Kidney capillary endothelial cell (primary cell): ENCODE measurements around the gene HSDL2.
"Not testable (repeated sequence)": the region's sequence is repeated elsewhere in the genome, so short reads cannot be mapped to it uniquely, and the experiment has no call there.

Experiments used
- DNase-seq: peaks from one replicate; pipeline ENCODE4 v3.0.0-alpha.2; 2018; ENCODE audit warnings: low spot score

The HSDL2 gene

DNA sequence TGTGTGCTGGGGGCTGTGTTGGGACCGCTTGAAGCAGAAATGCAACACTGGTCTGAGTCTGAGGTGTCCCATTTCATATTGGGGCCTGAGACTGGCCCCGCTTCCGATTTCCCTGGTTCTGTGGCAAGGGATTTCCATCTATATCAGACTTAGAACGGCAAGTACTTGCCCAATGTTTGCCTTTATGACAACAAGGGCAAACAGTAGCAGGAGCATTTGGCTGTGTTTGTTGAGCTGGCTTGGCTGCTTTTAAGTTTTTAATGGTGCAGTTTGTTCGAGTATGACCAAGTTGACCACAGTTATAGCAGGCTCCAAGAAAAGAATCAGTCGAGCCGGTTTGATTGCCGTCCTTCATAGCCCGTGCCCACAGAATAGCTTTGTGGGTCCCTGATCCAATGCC lies 17.0 kb downstream of the HSDL2 start:
- DNase-seq, result no peak

DNA sequence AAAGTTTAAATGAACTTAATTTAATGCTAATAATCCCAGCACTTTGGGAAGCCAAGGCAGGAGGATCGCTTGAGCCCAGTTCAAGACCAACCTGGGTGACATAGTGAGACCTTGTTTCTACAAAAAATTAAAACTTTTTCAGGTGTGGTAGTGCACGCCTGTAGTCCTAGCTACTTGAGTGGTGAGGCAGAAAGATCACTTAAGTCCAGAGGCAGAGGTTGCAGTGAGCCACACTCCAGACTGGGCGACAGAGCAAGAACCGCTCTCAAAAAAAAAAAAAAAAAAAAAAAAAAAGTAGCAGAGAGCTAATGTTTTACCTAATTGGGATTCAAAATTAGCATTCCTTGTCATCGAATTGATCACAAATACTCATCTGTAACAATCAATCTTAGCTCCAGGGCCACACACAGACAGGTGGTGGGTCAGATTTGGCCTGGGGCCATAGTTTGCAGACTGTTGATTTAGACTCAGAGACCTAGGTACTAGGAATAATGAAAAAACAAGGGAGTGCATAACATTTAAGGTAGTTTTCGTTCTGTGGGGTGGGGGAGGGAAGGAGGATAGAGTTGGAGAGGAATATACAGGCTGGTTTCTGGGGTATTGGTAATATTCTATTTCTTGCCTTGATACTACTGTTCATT lies 21.4 kb downstream of the HSDL2 start:
- DNase-seq, result no peak

DNA sequence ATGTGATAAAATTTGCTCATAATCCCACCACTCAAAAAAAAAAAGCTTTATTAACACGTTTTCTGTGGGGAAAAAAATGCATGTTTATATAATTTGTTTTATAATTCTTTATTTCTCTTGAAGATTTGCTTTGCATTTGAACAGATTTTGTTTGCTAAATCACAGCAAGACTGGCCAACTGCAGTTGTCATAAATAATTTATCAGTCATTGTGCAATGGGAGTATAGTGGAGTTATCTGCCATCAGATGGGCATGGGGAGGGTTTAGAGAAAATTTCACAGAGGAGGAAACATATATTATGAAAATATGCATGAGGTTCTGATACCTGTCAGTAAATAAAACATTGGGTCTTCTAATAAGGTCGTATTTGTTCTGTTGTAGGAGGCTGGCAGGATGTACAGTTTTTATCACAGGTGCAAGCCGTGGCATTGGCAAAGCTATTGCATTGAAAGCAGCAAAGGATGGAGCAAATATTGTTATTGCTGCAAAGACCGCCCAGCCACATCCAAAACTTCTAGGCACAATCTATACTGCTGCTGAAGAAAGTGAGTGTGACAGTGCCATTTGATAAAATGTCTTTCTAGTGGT lies 23.8 kb downstream of the HSDL2 start:
- DNase-seq, result no peak

DNA sequence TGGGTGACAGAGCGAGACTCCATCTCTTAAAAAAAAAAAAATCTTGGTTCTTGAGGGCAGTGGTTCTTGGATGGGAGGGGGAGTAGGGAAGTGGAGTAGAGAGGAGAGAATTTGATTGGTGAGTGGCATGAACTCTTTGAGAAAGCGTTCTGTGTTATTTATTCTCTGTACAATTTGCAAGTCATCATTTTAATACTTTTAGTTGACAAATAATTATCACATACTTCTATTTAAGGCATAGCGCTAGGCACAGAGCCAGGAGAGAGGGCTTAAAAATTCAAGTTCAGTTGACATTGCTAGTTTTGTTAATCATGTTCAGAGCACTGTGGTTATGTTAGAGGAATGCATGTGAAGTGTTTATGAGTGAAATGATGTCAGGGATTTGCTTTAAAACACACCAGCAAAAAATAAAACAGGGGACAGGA lies 24.6 kb downstream of the HSDL2 start:
- no peak for DNase-seq

DNA sequence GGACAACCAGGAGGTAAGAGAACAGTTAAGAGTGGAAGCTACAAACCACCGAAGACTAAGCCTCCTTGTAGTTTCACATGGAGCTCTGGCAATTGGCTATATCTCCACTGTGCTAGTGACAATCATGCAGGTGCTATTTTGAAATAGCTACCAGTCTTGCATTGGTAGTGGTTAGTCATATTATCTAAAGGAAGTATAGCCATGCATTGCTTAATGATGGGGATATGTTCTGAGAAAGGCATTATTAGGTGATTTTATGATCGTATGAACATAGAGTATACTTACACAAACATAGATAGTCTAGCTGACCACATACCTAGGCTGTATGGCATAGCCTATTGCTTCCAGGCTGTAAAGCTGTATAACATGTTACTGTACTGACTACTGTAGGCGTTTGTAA lies 28.4 kb downstream of the HSDL2 start:
- DNase-seq, result no peak

DNA sequence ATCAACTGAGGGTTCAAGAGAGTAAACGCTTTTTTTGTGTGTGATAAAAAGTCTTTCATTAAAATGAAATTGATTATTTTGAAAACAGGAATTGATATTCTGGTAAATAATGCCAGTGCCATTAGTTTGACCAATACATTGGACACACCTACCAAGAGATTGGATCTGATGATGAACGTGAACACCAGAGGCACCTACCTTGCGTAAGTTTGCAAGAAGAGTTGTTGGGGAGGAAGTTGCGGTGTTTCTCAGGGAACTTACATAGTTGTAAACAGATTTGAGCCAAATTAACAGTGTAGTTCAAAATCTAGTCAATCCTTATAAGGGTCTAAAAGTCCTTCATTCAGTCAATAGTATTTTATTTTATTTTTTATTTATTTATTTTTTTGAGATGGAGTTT lies 28.9 kb downstream of the HSDL2 start:
- DNase-seq, result no peak

DNA sequence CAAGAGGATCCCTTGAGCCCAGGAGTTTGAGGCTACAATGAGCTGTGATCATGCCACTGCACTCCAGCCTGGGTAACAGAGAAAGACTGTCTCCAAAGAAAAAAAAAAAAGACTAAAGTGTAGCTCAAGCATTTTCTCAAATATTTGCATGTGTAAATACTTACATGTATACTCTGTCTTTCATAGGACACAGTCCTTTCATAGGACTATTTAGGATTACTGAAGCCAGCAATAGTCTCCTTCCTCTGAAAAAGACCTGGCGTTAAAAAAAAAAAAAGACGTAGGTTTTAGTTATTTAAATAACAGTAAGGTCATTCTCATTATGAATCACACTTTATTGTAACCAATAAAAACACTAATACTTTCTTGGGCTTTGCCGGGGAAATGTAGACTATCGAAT lies 29.9 kb downstream of the HSDL2 start:
- DNase-seq, result no peak

DNA sequence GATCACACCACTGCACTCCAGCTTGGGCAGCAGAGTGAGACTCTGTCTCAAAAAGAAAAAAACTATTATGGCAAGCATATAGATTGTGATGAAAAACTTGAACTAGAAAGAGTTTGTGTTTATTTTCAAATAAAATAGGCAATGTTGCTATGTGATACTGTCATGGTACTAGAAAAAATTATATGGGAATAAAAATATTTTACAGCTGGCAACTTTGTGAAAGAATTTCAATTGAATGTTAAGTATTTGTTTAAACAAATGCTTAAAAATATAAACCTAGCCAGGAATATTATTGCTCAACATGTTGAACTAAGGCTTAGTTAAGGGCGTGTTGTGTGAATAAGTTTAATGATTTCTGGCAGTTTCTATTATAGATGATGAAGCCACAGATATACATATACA lies 31.7 kb downstream of the HSDL2 start:
- DNase-seq, result no peak

DNA sequence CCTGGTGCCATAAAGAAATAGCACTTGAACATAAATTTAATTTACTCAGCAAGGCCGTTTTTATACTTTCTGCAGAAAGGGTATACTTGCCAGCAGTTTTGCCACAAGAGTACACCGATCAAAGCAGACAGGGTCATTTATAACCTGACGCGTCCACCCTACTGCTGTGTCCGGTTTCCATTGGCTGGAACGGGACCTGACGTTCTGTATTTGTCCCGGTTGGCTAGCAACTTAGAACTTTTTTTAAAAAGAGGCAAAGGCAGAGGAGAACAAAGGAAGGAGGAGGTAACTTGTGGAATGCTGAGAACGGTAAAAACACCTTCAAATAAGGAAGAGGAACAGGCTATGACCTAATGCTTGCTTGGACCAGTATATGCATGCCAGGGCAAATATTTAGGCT lies 33.8 kb downstream of the HSDL2 start:
- DNase-seq, result not testable (repeated sequence)

DNA sequence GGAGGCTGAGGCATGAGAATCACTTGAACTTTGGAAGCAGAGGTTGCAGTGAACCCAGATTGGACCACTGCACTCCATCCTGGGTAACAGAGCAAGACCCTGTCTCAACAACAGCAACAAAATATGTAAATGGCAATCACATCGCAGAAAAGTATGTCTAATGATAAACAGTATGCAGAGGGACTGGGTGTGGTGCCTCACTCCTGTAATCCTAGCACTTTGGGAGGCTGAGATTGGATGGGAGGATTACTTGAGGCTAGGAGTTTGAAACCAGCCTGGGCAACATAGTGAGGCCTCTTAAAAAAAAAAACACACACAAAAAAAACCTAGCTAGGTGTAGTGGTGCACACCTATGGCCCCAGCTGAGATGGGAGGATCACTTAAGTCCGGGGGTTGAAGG lies 40.3 kb downstream of the HSDL2 start:
- no peak for DNase-seq

DNA sequence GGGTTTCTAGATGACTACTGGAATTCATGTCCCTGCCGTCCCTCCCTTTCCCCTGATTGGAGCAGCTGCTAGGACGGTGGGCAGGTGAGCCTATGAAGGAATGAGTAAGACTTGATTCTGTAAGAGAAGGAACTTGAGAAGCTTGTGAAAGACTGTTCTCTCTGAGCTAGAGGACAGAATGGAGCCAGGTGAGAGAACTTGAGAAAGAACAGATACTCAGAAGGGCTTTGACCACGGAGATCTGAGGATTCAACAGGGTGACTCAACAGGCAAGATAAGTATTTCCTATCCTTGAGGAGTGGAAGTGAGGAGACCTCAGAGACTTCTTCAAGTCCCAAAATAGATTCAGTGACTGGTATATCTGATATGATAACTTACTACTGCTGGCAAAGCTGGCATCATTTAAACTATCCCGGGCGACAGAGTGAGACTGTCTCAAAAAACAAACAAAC lies 41.9 kb downstream of the HSDL2 start:
- no peak for DNase-seq

DNA sequence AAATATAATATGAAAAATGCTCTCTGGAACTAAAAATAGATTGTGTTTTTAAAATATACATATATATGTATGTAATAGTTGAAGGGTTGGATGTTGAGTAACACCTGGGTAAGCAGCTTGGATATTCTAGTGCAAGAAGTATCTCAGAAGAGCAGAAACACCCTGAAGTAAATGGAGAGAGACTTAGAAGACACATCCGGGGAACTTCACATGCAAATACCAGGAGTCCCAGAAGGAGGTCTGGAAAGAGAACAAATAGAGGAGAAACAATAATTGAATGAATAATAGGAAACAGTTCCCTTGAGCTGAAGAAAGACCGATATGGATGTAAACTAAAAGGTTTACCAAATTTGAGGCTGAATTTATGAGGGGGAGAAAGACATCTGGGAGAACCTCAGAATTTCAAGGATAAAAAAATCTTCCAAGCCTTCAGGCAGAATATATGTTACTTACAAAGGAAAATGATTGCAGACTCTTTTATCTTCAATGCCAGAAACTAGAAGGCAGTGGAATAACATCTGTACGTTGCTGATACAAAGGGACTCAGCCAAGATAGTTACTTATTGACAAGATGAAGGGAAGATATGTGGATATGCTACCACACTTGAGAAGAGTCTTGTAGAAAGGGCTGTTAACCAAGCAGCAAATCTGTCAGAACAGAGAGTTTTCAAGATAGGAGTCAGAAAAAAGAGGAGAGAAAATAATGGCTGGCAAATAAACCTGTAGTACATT lies 42.7 kb downstream of the HSDL2 start:
- no peak for DNase-seq

DNA sequence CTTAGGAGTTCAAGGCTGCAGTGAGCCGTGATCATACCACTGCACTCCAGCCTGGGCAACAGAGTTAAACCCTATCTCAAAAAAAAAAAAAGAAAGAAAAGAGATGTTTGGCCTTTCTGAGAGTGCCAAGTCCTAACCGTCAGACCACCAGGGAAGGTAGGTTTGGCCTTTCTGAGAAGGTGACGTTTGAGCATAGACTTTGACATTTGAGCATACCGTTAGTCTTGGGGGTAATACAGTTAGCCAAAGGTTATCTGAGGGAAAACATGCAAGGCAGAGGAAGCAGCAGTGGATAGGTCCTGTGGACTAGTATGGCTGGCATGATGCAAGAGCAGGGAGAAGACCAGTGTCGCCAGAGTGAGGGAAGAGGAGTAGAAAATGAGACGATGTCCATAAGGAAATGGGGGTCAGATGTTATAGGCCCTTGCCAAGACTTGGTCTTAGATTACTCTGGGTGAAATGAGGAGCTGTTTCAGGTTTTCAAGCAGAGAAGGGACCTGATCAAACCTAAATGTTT lies 50.2 kb downstream of the HSDL2 start:
- no peak for DNase-seq

DNA sequence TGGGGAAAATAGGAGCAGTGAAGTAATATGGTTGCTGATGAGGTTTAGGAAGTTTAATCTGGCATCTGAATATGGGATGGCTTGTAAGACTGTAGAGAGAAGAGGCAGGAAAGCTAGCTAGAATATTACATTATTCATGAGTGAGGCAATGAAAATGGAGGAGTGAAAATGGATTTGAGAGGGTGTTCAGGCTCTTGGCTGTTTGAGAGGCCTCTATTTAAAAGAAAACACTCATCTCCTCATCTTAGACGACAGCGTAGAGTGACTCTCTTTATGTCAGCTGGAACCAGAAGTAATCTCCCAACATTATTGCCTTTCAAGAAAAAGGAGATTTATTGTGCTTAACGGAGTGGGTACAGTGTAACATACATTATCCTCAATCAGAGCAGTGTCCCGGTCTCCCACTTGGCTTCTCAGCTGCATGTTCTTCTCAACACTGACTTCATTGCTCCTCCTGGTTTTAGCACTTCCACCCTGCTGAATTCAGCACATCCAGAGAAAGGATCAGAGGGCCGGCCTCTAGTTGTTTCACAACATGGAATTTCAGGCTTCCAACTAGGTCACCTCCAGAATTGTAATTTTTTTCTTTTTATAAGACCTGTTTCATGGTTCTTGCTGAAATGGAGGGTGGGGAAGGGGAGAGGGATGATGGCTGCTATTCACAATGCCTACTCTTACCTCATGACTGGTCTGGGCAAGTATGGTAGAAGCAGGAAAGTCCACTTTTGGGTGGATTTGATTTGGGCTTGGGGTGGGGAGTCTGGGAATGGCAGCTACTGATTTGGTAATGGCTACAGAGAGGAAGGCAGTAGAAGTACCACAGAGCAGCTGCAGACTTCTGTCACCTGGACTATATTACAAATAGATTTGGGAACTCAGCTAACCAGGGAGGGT lies 53.8 kb downstream of the HSDL2 start:
- DNase-seq, result no peak

DNA sequence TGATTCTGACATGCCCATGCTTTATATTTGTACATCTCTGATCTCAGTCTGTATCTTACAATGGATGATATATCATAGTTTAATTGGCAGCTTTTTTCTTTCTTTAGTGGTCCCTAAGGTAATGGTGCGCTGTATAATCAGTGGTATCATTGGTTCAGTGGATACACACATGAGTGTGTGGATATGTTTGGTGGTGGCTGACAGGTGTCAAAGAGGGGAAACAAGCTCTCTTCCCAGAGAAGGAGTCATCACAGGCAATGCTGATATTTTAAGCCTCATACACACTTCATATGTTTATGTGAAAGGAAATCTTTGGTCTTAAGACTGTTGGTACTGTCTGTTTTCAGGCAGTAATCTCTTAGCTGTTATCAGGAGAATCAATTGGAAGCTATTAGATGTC lies 54.6 kb downstream of the HSDL2 start:
- DNase-seq, result no peak

DNA sequence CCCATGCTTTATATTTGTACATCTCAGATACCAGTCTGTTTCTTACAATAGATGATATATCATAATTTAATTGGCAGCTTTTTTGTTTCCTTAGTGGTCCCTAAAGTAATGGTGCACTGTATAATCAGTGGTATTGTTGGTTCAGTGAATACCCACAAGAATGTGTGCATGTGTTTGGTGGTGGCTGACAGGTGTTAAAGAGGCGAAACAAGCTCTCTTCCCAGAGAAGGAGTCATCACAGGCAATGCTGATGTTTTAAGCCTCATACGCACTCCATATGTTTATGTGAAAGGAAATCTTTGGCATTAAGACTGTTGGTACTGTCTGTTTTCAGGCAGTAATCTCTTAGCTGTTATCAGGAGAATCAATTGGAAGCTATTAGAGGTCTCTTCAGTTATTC lies 57.5 kb downstream of the HSDL2 start:
- no peak for DNase-seq

DNA sequence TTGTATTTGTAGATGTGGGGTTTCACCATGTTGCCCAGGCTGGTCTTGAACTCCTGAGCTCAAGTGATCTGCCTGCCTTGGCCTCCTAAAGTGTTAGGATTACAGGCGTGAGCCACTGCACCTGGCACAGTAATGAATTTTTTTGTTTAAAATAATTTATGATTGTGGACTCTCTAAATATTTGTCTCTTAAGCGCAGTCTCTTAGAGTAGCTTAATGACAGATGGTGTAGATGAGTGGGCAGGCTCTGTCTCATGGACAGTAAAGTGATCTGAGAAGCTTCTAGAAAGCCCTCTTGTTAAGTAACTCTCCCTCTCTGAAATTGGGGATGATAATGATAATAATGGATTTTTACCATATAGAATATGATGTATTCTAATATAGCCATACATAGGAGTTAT lies 59.3 kb downstream of the HSDL2 start:
- DNase-seq, result no peak

DNA sequence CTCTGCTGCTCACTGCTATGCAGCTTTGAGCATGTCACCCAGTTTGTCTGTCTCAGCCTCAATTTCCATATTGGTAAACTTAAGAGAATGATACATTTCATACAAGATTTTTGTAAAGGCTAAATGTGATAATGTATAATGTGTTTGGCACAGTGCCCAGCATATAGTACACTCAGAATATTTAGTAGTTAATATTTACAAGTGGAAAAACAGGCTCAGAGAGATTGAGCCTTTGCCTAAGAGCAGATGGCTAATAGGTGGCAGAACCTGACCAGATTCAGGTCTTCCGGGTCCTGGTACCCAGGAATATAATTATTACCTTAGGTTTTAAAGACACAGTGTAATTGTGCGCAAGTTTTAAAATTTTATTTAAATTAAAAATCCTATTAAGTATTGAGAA lies 59.9 kb downstream of the HSDL2 start:
- no peak for DNase-seq

DNA sequence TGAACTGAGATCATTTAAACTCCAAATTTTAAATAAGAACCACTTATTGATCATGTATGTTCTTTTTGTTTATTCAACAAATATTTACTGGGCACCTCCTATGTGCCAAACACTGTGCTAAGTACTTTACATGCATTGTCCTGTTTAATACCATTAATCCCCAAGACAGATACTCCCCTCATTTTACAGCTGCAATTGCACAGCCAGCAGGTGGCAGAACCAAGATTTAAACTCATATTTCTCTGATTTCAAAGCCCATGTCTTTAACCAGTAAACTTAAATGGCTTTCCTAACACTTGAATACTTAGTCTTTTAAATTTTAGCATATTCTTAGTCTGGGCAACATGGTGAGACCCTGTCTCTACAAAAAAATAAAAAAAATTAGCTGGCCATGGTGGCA lies 63.3 kb downstream of the HSDL2 start:
- DNase-seq, result no peak

DNA sequence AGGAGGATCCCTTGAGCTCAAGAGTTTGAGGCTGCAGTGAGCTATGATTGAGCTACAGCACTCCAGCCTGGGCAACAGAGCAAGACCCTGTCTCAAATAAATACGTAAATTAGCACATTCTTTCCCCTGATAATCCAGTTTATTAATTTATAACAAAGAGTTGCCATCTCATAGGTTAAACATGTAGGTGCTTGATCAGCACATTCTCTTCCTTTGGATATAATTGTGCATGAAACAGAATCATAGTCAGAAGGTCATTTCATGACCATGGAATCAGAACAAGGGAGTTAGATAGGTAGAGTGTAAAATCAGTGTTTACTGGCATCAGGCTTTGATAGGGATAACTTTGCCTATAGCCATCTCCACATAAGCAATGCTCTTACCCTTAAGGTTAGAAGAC lies 63.7 kb downstream of the HSDL2 start:
- DNase-seq, result no peak

DNA sequence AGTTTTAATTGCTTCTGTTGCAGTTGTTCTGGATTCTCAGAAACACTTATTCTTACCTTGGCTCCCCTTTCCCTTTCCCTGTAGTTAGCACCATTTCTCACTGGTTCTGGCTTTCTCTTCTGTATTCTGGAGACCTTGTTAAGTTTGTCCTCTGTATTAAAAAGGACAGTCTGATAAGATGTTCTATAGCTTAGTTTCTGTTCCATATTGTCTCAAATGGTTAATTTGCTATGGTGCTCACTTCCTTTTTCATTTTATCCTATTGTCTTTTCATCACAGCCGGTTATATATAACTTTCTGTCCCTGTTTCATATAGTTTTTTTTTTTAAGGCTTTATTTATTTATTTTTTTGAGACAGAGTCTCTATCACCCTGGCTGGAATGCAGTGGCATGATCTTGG lies 65.3 kb downstream of the HSDL2 start:
- no peak for DNase-seq

DNA sequence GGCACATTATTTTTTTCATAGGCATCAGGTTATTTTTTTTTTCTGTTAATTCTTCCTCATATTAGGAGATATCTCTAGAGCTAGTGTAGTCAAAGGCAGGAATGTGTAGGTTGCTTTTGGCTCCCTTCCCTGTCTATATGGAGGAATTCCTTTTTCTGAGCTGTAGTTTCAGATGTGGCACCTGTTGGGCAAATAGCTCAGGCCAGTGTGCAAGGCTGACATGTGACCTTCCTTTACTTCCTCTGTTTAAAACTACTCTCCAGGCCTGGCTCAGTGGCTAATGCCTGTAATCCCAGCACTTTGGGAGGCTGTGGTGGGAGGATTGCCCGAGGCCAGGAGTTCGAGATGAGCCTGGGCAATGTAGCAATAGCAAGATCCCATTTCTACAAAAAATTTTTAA lies 66.2 kb downstream of the HSDL2 start:
- no peak for DNase-seq
